Mesothelial cell of epicardium (in vitro differentiated cells): ENCODE results near the gene TIE1. TPM values are rescaled to one million over a fixed set of nuclear protein-coding genes. Genes with fewer than 3 reads are reported as not detected.
"Not testable (repeated sequence)": the region's sequence is repeated elsewhere in the genome, so short reads cannot be mapped to it uniquely, and the experiment has no call there.

Experiments
- DNase-seq, 2 experiments: peaks; one replicate each; pipeline ENCODE4 v3.0.0; 2021; ENCODE audit warnings: low spot score in 2 of 2; ENCODE audit not compliant: unreplicated experiment in 2 of 2
- H3K27ac Mint-ChIP-seq: 2 replicates; pipeline ENCODE4 v1.8.0; 2021; ENCODE audit warnings: mixed read lengths
- H3K27me3 Mint-ChIP-seq: 2 replicates; pipeline ENCODE4 v1.8.0; 2021; ENCODE audit warnings: low read depth, mixed read lengths
- H3K36me3 Mint-ChIP-seq: 2 replicates; pipeline ENCODE4 v1.8.0; 2021; ENCODE audit warnings: mixed read lengths
- H3K4me1 Mint-ChIP-seq: 2 replicates; pipeline ENCODE4 v1.8.0; 2021; ENCODE audit warnings: mixed read lengths
- H3K4me3 Mint-ChIP-seq: 2 replicates; pipeline ENCODE4 v1.8.0; 2021; ENCODE audit warnings: mild to moderate bottlenecking, moderate library complexity, mixed read lengths
- H3K9me3 Mint-ChIP-seq: 2 replicates; pipeline ENCODE4 v1.8.0; 2021; ENCODE audit warnings: mixed read lengths
- microRNA-seq: library from miRNA; unstranded; fragments of <30 nt; microRNA quantifications from one replicate; pipeline ENCODE4 v1.2.0, GENCODE V29; 2021; ENCODE audit warnings: inconsistent platforms, mixed read lengths
- total RNA-seq: library from RNA; stranded (reverse); gene quantifications from 3 replicates; pipeline ENCODE4 v1.2.1, GENCODE V29; 2021
- TF ChIP-seq, protein P1 (sequence below): fragments of 200-600 bp; sonication (generic); IDR thresholded peaks from one replicate; pipeline ENCODE4 v1.5.0; 2021; ENCODE audit warnings: antibody characterized with exemption; ENCODE audit not compliant: unreplicated experiment

Gene TIE1
- total RNA-seq, 1 donor from 2014 or later = 1.3 TPM

DNA sequence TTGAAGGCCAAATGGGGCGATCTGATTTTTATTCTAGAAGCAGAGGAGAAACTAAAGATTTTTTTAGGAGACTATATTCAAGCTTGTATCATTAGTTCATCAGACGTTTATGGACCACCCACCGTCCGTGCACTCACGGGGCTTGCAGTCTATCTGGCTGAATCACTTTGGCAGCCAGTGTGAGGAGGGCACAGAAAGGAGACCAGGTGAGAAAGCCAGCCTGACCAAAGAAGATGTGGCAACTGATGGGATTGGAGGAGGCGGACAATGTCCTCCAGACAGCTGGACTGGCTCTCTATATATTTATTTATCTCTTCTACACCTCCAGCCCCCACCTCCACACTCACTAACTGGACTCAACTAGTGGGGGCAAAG is 67.9 kb downstream of the TIE1 start:
- H3K9me3 Mint-ChIP-seq = no peaks in the 10 kb centered on the region
- peaks cover 6% of the 10 kb centered on the region for H3K36me3 Mint-ChIP-seq
- H3K27ac Mint-ChIP-seq = peak overlapping the region; percentile 85
- peaks cover 29% of the 10 kb centered on the region for H3K4me1 Mint-ChIP-seq
- H3K4me3 Mint-ChIP-seq = peak overlapping the region; percentile 68
- TF ChIP-seq, protein P1, sequence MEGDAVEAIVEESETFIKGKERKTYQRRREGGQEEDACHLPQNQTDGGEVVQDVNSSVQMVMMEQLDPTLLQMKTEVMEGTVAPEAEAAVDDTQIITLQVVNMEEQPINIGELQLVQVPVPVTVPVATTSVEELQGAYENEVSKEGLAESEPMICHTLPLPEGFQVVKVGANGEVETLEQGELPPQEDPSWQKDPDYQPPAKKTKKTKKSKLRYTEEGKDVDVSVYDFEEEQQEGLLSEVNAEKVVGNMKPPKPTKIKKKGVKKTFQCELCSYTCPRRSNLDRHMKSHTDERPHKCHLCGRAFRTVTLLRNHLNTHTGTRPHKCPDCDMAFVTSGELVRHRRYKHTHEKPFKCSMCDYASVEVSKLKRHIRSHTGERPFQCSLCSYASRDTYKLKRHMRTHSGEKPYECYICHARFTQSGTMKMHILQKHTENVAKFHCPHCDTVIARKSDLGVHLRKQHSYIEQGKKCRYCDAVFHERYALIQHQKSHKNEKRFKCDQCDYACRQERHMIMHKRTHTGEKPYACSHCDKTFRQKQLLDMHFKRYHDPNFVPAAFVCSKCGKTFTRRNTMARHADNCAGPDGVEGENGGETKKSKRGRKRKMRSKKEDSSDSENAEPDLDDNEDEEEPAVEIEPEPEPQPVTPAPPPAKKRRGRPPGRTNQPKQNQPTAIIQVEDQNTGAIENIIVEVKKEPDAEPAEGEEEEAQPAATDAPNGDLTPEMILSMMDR = no peak
- H3K27me3 Mint-ChIP-seq = no peaks in the 10 kb centered on the region
- DNase-seq = no peak

- peaks cover 29% of the 10 kb centered on the region for H3K4me1 Mint-ChIP-seq
- DNase-seq, H3K36me3 Mint-ChIP-seq, H3K9me3 Mint-ChIP-seq, H3K4me3 Mint-ChIP-seq, H3K27ac Mint-ChIP-seq, H3K27me3 Mint-ChIP-seq: not testable (repeated sequence)
Observed at GRCh38 chr1:43369779-43370178, 69.0 kb downstream of the TIE1 start.

DNA sequence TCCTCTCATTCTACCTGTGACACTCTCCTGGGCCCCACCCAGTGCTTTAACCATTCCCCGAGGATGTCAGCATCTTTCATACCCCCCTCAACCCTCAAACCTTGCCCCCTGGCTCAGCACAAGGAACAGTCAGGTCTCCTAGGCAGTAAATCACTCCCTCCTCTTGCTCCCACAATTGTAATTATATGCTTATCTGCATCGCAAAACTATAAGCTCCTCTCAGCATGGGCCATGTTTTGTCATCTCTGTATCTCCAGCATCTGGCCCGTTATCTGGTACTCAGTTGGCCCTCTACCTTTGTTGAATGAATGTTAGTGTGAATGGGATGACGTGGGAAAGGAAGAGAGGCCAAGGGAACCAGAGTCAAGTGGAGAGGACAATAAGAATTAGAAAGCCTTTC is 69.8 kb downstream of the TIE1 start:
- Mint-ChIP-seq H3K27me3 (no peaks in the 10 kb centered on the region), H3K36me3 (peaks cover 1% of the 10 kb centered on the region), H3K9me3 (no peaks in the 10 kb centered on the region), H3K27ac (no peak overlapping the region), H3K4me1 (peaks cover 25% of the 10 kb centered on the region), H3K4me3 (no peak overlapping the region)
- TF ChIP-seq, protein P1 = no peak
- DNase-seq = no peak

- no peak for DNase-seq
- H3K27ac Mint-ChIP-seq = no peak overlapping the region
- H3K9me3 Mint-ChIP-seq = no peaks in the 10 kb centered on the region
- TF ChIP-seq, protein P1 = no peak
- peaks cover 3% of the 10 kb centered on the region for H3K36me3 Mint-ChIP-seq
- peaks cover 11% of the 10 kb centered on the region for H3K4me1 Mint-ChIP-seq
- H3K27me3 Mint-ChIP-seq = no peaks in the 10 kb centered on the region
- H3K4me3 Mint-ChIP-seq = no peak overlapping the region
Observed at GRCh38 chr1:43372172-43372571, 71.4 kb downstream of the TIE1 start.

Small RNA genes lying within 50 kb of the gene (microRNA-seq; reads per million reads assigned to microRNA genes)
- gene MIR6734 = 1.5 reads per million

Other genes with a start within 250 kb of the TIE1 start
- gene EBNA1BP2, start 128.7 kb upstream of the TIE1 start, total RNA-seq = 49.1 to 51.3 TPM (median 51.1 TPM) in 3 replicates
- 0.27 to 0.38 TPM (median 0.35 TPM) in 3 replicates for gene CFAP57, start 128.7 kb upstream of the TIE1 start, total RNA-seq
- 7.6 to 9.2 TPM (median 7.7 TPM) in 3 replicates for gene TMEM125, start 31.0 kb upstream of the TIE1 start, total RNA-seq
- 3.7 to 5.3 TPM (median 4.2 TPM) in 3 replicates for gene C1orf210, start 15.4 kb upstream of the TIE1 start, total RNA-seq
- gene MPL, start 36.8 kb downstream of the TIE1 start, total RNA-seq = 0.50 to 0.53 TPM in 2 of 3 replicates, not detected in the other
- gene CDC20, start 58.0 kb downstream of the TIE1 start, total RNA-seq = 32.0 to 33.4 TPM (median 32.4 TPM) in 3 replicates
- gene ELOVL1, start 67.0 kb downstream of the TIE1 start, total RNA-seq = 40.3 to 42.4 TPM (median 41.4 TPM) in 3 replicates
- 29.8 to 32.4 TPM (median 30.4 TPM) in 3 replicates for gene MED8, start 88.8 kb downstream of the TIE1 start, total RNA-seq
- gene SZT2, start 88.9 kb downstream of the TIE1 start, total RNA-seq = 80.1 to 97.4 TPM (median 83.7 TPM) in 3 replicates
- 35.7 to 41.2 TPM (median 37.5 TPM) in 3 replicates for gene HYI, start 152.9 kb downstream of the TIE1 start, total RNA-seq
- gene PTPRF, start 229.9 kb downstream of the TIE1 start, total RNA-seq = 464 to 475 TPM (median 471 TPM) in 3 replicates